Brain microvascular endothelial cell (primary cell): ENCODE results near the gene CRPPA.

Experiments
- DNase-seq: peaks from one replicate; pipeline ENCODE4 v3.0.0-alpha.2; 2020
- H3K27ac ChIP-seq: fragments of 250-450 bp; sonication (Bioruptor Pico); 2 replicates; pipeline ENCODE4 v1.5.1; 2020; ENCODE audit warnings: mild to moderate bottlenecking, moderate library complexity
- H3K27me3 ChIP-seq: fragments of 250-450 bp; sonication (Bioruptor Pico); replicated peaks from 2 replicates; pipeline ENCODE4 v1.5.1; 2020; ENCODE audit warnings: mild to moderate bottlenecking
- H3K36me3 ChIP-seq: fragments of 250-450 bp; sonication (Bioruptor Pico); replicated peaks from 2 replicates; pipeline ENCODE4 v1.5.1; 2020; ENCODE audit warnings: mild to moderate bottlenecking
- H3K4me3 ChIP-seq: 2 replicates; pipeline ENCODE4 v1.5.1; 2011; ENCODE audit warnings: low read depth, mild to moderate bottlenecking, control low read depth, low read length, moderate library complexity
- CTCF ChIP-seq: IDR thresholded peaks from 2 replicates; pipeline ENCODE4 v1.5.1; 2011; ENCODE audit warnings: low read depth, mild to moderate bottlenecking, moderate library complexity, low read length, control low read depth, inconsistent platforms; ENCODE audit errors: missing control alignments
- in situ Hi-C: cut with HindIII; loops from 2 replicates; pipeline ENCODE4 v1.10.0; 2017; ENCODE audit warnings: low sequenced_read_pairs, low pct_ligation_motif_present

The CRPPA gene

GRCh38 chr7:16438988-16439387 is 17.6 kb upstream of the CRPPA start:
- TF ChIP-seq CTCF, result no peak
- Histone ChIP-seq H3K4me3 (no peak overlapping the region), H3K36me3 (no peaks in the 10 kb centered on the region), H3K27me3 (no peaks in the 10 kb centered on the region), H3K27ac (no peak overlapping the region)
- in situ Hi-C loops, result no loop called here
- DNase-seq, result no peak

- no peak for TF ChIP-seq CTCF
- Histone ChIP-seq H3K4me3 (no peak overlapping the region), H3K36me3 (no peaks in the 10 kb centered on the region), H3K27me3 (no peaks in the 10 kb centered on the region), H3K27ac (no peak overlapping the region)
- DNase-seq, result no peak
- in situ Hi-C loops, result no loop called here
These were observed 15.0 kb upstream of the CRPPA start for GRCh38 chr7:16436306-16436705.

GRCh38 chr7:16433568-16434122 is 12.3 kb upstream of the CRPPA start:
- Histone ChIP-seq H3K36me3 (no peaks in the 10 kb centered on the region), H3K4me3 (no peak overlapping the region), H3K27ac (no peak overlapping the region), H3K27me3 (no peaks in the 10 kb centered on the region)
- no peak for DNase-seq
- in situ Hi-C loops, result no loop called here
- no peak for TF ChIP-seq CTCF

GRCh38 chr7:16432425-16432731 is 11.0 kb upstream of the CRPPA start:
- DNase-seq, result no peak
- Histone ChIP-seq H3K27ac (no peak overlapping the region), H3K36me3 (no peaks in the 10 kb centered on the region), H3K27me3 (no peaks in the 10 kb centered on the region), H3K4me3 (no peak overlapping the region)
- in situ Hi-C loops, result no loop called here
- no peak for TF ChIP-seq CTCF

- no peaks in the 10 kb centered on the region for H3K27me3 ChIP-seq
- peak; percentile 38 for TF ChIP-seq CTCF
- in situ Hi-C loops, result no loop called here
- no peaks in the 10 kb centered on the region for H3K36me3 ChIP-seq
- DNase-seq, result no peak
- H3K4me3 ChIP-seq, result no peak overlapping the region
- H3K27ac ChIP-seq, result no peak overlapping the region
These were observed 10.5 kb upstream of the CRPPA start for GRCh38 chr7:16431646-16432424.

GRCh38 chr7:16430133-16430532 is 8.8 kb upstream of the CRPPA start:
- Histone ChIP-seq H3K27me3 (no peaks in the 10 kb centered on the region), H3K4me3 (no peak overlapping the region), H3K27ac (no peak overlapping the region), H3K36me3 (no peaks in the 10 kb centered on the region)
- TF ChIP-seq CTCF, result no peak
- no peak for DNase-seq
- in situ Hi-C loops, result no loop called here
